GM12875 (cell line): ENCODE results near the gene ITGA11.

ENCODE experiments used
- H3K4me3 ChIP-seq: one replicate; pipeline ENCODE4 v1.5.1; 2011; ENCODE audit warnings: low read depth, low read length, control low read depth
- CTCF ChIP-seq: IDR thresholded peaks from 2 replicates; pipeline ENCODE4 v1.5.1; 2011; ENCODE audit warnings: low read depth, mild to moderate bottlenecking, control low read depth, inconsistent platforms, low read length, moderate library complexity, borderline replicate concordance; ENCODE audit not compliant: insufficient read depth

ITGA11 gene

GRCh38 chr15:68420186-68420684 lies 11.7 kb downstream of the ITGA11 start:
- H3K4me3 ChIP-seq, result no peak overlapping the region
- TF ChIP-seq CTCF, result no peak

DNA sequence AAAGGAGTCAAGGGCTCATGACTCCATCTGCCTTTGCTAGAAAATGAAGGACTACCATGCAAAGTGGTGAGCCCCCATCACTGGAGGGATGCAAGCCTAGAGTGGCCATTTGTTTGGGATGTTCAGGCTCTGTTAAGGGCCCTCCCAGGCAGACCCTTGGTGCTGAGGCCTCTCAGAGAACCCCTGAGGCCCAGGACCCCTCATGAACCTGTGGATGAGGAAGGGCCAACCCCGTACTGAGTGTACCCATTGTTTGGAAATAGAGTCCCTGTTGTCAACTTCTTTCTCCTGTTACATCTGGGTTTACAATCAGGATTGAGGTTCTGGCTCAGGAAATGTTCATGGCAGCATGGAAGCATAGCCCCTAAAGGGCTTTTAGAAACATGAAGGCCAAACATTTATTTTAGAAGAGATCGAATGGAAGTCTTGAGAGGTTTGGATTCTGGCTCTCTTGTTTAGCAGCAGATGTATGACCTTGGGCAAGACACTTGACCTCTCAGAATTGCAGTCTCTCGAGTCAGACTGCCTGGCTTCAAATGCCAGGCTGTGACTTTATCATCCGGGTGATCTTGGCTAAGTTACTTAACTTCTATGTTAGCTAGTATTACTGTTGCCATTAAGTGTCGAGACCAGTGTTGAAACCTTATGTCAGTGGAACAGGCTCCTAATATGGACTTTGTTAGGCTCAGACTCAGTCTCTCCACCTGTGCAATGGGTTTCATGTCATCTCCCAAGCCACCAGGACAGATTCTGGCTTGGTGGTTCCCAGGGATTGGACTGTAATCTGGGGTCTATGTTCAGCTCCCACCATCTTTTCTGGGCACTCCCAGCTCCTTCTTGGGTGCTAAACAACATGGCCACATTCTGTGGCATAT lies 12.4 kb downstream of the ITGA11 start:
- TF ChIP-seq CTCF, result no peak

GRCh38 chr15:68418611-68419161 lies 13.3 kb downstream of the ITGA11 start:
- no peak overlapping the region for H3K4me3 ChIP-seq
- TF ChIP-seq CTCF, result no peak

More for the DNA sequence above, 12.4 kb downstream of the ITGA11 start:
- no peak overlapping the region for H3K4me3 ChIP-seq

- H3K4me3 ChIP-seq, result no peak overlapping the region
- no peak for TF ChIP-seq CTCF
Observed at GRCh38 chr15:68417897-68418296, 14.1 kb downstream of the ITGA11 start.

DNA sequence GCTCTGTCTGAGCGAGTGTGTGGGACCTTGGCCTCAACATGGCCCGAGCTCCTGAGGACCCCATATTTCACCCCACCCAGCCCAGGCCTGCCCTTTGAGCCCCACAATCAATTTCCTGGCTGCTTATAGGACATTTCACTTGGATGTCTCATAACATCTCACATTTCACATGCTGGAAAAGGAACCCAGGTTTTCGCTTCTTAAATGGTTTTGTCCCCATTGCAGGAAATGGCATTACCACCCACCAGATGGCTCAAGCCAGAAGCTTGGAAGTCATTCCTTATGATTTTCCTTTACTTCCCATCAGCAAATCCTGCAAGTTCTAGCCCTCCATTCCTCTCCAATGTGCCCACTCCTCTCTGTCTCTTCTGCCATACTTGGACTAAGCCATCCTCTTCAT lies 14.9 kb downstream of the ITGA11 start:
- no peak overlapping the region for H3K4me3 ChIP-seq

GRCh38 chr15:68416158-68416535 lies 15.8 kb downstream of the ITGA11 start:
- TF ChIP-seq CTCF, result no peak
- H3K4me3 ChIP-seq, result no peak overlapping the region

More for the DNA sequence above, 14.9 kb downstream of the ITGA11 start:
- no peak for TF ChIP-seq CTCF

DNA sequence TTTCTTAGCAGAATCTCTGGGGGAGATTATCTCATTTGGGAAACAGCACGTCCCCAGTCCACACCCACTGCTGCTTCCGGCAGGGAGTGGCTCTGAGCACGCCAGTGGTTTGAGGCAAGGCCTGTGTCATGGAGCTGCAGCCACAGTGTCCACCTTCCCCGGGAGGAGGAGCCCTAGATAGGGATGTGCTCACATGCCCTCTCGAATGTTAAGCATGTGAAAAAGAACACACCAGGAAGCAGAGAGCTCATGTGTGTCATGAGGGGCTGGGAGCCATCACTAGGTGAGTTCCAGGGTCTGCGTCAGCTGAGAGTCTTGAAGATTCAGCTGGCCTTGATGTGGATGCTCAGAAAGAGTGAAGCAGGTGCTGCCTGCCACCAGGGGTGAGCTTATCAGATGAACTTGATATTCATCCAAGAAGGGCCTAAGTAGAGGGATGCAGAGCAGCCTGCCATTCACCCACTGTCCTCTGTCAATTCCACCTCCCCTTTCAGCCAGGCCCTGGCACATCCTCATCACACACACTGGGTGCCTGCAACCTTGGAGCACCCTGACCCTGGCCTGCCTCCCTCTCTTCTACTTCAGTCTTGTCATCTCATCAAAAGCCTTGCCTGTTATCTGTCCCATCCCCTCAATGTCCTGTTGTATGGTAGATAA lies 16.3 kb downstream of the ITGA11 start:
- no peak overlapping the region for H3K4me3 ChIP-seq
- no peak for TF ChIP-seq CTCF
